ENCODE data around the gene ANGPT4.

The ANGPT4 gene

DNA sequence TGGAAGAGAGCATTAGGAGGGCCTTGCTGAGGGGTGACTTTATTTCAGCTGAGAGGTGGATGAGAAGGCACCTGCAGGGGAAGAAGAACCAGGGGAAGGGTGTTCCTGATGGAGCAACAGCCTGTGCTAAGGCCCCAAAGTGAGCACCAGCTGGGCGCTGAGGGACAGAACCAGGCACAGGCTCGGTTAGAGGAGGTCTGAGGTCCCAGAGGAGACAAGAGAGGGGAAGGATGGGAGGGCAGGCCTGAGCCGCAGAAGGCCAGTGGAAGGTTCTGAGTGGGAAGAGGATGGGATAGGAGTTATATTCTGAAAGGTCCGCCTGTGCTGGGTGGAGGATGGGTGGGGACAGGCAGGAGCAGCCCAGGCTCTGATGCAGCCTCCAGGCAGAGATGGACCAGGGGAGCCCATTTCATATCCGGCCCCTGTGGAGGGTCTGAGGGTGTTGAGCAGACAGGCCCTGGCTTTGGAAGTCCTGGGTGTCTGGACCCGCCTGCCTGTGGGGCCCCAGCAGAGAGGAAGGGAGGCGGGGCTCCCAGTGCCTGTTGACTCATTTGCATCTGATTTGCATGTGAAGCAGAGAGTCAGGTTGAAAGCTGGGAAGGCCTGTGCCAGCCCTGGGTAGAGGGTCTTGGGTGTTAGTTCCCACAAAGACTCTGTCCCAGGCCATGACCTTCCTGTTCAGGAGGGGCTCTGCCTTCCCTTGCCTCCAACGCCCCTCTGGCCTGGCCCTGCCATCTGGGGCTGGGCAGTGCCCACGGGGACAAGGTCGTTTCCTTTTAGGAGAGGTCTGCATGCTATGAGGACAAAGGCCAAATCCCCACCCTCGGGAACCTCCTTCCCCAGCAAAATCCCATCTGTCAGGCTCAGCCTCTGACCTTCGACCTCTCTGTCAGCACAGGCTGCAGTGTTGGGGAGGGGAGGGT lies 93.2 kb downstream of the ANGPT4 start:
- DNase-seq = peak; percentile 41

GRCh38 chr20:821731-822065 lies 94.4 kb downstream of the ANGPT4 start:
- no peak for DNase-seq

DNA sequence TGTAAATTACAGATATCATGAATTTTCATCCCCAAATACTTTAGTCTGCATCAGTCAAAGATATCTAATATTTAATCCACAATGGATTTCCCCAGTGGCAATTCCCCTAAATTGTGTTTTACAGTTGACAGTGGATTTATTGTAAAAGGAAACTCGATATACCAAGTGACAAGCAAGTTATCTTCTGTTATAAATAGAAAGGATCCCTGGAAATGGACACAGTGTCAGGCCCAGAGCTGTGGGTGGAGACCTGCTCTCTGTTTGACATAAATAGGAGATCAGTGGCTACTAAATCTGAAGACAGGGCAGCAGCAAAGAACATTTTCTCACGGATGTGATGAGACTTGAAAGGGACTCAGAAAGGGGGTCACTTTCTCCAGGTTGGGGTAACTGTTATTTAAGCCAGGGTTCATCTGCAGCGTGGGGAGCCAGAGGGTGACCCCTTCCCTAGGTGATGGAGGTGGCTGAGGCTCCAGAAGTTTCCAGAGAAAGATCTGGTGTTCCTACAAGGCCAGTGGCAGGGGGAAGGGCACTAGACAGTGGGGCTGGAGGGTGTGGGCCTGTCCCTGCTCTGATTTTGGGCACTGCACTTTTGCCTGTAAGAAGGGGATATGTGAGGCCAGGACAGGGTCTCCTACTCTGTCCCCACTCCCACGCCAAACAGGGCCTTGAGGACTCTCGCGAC lies 94.9 kb downstream of the ANGPT4 start:
- DNase-seq = no peak

GRCh38 chr20:820323-820953 lies 95.7 kb downstream of the ANGPT4 start:
- no peak for DNase-seq

Data from islet precursor cell (in vitro differentiated cells).